IPS-18c (cell line): ENCODE results near the gene TRIM27.

Experiments
- H3K4me3 ChIP-seq: 2 replicates; pipeline ENCODE4 v1.7.0; 2013; ENCODE audit warnings: low read depth, mild to moderate bottlenecking, low read length, moderate library complexity; ENCODE audit not compliant: insufficient read depth
- H3K9me3 ChIP-seq: one replicate; pipeline ENCODE4 v1.6.1; 2013; ENCODE audit warnings: mild to moderate bottlenecking, low read length, moderate library complexity; ENCODE audit not compliant: control insufficient read depth, insufficient read depth

Gene TRIM27

DNA sequence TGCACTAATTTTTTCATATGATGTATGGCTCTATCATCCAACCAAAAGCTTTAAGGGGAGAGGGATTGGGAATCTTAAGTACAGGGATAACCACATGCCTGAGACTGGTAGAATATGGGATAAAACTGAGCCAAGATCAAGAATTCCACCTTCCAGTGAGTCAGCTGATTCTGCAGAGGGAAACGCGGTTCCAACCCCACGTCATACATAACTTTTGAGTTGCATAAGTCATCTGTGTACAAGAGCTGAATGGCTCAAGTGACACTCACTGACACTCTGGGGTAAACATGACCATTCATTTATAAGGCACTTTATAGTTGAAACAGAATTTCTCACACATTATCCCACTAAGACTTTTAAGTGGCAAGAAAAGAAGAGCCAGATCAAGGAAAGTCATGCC lies 16.4 kb downstream of the TRIM27 start:
- no peaks in the 10 kb centered on the region for H3K9me3 ChIP-seq

DNA sequence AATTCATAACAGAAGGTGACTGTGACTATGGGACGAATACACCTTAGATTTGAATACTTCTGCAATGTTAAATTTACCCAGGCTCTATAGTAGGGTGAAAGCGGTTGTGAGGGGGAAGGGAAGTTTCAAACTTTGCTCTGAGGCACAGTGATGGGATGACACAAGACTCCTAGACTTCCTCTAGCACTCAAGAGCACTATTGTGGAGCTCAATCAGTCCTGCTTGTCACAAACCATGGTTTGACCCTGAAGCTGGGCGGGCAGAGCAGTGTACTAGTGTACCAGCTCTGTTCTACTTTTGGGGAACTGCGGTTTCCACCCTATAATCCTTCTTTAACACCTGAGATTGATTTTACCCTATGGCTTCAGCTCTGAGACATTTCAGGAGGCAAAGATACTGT lies 17.1 kb downstream of the TRIM27 start:
- Histone ChIP-seq H3K9me3 (no peaks in the 10 kb centered on the region), H3K4me3 (no peak overlapping the region)

More for the DNA sequence above, 16.4 kb downstream of the TRIM27 start:
- no peak overlapping the region for H3K4me3 ChIP-seq

GRCh38 chr6:28903686-28904085 lies 20.1 kb downstream of the TRIM27 start:
- no peak overlapping the region for H3K4me3 ChIP-seq
- H3K9me3 ChIP-seq = no peaks in the 10 kb centered on the region

DNA sequence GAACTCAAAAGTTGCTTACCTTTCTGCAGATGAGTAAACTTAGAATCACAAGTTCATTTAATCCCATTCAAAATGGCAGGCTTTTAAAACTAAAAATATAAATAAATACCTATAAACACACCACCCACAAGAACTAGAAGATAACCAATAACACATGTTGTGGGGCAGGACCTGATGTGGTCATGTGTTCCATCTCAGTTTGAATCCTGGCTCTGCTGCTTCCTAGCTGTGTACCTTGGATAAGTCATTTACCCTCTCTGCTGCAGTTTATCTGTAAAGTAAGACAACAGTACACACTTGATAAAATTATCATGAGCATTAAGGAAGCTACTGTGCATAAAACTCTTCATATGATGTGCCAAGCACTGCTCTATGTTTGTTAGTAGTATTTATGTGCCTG lies 22.0 kb downstream of the TRIM27 start:
- no peak overlapping the region for H3K4me3 ChIP-seq
- no peaks in the 10 kb centered on the region for H3K9me3 ChIP-seq

DNA sequence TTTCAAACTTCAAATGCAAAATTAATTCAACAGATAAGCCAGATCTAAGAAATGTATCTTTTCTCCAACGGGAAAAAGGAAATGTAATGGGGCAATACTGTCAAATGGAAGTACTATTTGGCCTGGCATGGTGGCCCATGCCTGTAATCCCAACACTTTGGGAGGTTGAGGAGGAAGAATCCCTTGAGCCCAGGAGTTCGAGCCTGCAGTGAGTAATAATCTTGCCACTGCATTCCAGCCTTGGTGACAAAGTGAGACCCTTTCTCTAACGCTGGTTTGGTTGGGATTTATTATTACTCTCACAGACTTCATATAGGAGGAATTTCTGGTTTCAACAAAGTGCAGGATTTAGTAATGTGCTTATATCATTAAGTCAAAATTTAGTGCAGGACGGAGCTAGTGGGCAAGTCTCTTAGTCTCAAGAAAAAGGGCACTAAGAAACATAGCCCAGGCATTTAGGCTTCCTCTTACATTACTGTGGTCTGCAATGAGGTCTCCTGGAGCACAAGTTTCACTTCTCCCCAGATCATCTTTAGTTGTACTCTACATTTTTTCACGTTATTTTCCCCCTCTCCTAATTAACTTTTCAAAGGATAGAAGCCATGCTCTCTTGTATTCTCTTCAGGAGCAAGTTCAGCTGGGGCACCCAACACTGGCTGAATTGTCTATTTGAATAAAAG lies 23.1 kb downstream of the TRIM27 start:
- no peaks in the 10 kb centered on the region for H3K9me3 ChIP-seq
- no peak overlapping the region for H3K4me3 ChIP-seq

GRCh38 chr6:28898710-28898965 lies 25.1 kb downstream of the TRIM27 start:
- H3K9me3 ChIP-seq = no peaks in the 10 kb centered on the region
- H3K4me3 ChIP-seq = no peak overlapping the region

DNA sequence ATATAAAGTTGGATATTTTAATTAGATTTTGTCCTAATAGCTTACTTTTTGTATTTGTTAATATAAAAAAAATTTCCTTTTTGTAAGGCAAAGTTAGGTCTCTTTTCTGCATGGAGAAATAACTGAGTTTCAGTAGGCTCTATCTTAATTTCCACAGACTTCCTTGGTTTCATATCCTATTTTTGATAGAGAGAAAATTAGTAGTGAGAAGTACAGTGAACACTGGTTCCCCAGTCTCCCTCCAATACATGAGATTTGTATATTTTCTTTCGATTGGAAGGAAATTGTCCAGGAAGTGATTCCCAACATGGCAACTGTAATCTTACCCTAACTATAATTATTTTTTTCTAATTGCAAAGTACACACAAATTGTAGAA lies 26.4 kb downstream of the TRIM27 start:
- no peaks in the 10 kb centered on the region for H3K9me3 ChIP-seq
- peak overlapping the region; percentile 81; the same call in 1 of the 2 replicates for H3K4me3 ChIP-seq

- Histone ChIP-seq H3K9me3 (no peaks in the 10 kb centered on the region), H3K4me3 (peak overlapping the region; percentile 81)
These were observed 27.0 kb downstream of the TRIM27 start for GRCh38 chr6:28896505-28897368.

GRCh38 chr6:28895131-28895812 lies 28.5 kb downstream of the TRIM27 start:
- no peaks in the 10 kb centered on the region for H3K9me3 ChIP-seq
- H3K4me3 ChIP-seq = peak overlapping the region; percentile 81; the same call in 1 of the 2 replicates

DNA sequence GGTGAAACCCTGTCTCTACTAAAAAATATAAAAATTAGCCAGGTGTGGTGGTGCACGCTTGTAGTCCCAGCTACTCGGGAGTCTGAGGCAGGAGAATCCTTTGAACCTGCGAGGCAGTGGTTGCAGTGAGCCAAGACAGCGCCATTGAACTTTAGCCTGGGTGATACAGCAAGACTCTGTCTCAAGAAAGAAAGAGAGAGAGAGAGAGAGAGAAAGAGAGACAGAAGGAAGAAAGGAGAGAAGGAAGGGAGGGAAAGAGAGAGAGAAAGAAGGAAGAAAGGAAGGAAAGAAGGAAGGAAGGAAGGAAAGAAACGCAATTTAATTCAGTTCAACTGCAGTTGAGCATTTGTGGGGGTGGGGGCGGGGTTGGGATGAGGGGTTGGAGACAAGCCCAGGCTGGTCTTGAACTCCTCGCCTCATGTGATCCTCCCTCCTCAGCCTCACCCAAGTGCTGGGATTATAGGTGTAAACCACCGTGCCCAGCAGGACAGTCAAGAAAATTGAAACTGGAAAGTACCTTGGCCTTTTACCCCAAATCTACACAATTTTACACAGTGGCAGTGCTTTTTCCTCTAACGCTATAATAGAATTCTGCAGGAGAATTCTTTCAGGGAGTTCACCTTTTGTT lies 30.5 kb downstream of the TRIM27 start:
- no peaks in the 10 kb centered on the region for H3K9me3 ChIP-seq
- H3K4me3 ChIP-seq = no peak overlapping the region

DNA sequence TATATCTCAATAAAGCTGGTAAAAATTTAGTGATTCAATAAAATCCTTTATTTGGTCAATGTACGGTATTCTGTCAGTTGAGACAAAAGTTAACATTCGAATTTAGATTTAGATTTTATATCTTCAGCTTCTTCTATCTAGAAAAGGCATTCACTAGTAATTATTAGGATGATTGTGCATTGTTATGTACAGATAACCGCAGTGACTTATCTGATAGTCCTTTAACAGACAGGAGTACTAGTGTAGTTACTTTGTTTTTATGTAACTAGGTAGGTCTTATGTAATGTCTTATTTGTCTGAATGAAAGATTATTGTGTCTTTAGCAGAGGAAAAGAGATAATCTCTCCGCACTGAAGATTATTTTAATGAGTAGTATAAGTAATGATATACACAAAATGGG lies 31.3 kb downstream of the TRIM27 start:
- no peak overlapping the region for H3K4me3 ChIP-seq
- no peaks in the 10 kb centered on the region for H3K9me3 ChIP-seq

DNA sequence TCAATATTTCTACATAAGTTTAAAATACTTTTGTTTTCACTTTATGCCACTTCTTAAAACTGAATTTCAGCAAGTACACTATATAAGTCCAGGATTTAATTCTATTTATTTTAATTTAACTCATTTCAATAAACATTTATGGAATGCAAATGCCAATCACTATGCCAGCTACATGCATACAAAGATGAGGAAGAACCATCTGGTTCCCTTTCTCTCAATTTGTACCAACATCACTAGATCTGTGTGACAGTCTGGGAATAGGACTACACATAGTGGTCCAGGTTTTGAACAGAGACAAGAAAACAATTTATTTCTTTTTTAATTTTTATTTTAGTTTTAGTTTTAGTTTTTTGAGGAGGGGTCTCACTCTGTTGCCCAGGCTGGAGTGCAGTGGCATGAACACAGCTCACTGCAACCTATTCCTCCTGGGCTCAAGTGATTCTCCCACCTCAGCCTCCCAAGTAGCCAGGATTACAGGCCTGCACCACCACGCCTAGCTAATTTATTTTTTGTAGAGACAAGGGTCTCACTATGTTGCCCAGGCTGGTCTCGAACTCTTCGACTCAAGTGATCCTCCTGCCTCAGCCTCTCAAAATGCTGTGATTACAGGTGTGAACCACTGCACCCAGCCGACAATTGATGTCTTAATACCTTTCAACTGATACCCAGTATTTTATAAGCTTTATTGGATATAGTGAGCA lies 35.8 kb downstream of the TRIM27 start:
- H3K4me3 ChIP-seq = no peak overlapping the region
- H3K9me3 ChIP-seq = no peaks in the 10 kb centered on the region

DNA sequence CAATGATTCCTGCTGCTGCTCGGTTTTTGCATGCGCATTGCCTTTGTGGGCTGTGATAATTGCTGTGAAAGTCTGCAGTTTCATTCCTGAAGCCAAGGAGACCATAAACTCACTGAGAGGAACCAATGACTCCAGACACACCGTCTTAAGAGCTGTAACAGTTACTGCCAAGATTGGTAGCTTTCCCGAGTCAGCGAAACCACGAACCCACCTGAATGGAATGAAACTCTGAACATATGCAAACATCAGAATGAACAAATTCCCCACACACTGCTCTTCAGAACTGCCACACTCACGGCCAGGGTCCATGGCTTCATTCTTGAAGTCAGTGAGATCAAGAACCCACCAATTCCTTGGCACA lies 37.7 kb downstream of the TRIM27 start:
- Histone ChIP-seq H3K4me3 (no peak overlapping the region), H3K9me3 (no peaks in the 10 kb centered on the region)

GRCh38 chr6:28884423-28885131 lies 39.2 kb downstream of the TRIM27 start:
- Histone ChIP-seq H3K9me3 (no peaks in the 10 kb centered on the region), H3K4me3 (no peak overlapping the region)

DNA sequence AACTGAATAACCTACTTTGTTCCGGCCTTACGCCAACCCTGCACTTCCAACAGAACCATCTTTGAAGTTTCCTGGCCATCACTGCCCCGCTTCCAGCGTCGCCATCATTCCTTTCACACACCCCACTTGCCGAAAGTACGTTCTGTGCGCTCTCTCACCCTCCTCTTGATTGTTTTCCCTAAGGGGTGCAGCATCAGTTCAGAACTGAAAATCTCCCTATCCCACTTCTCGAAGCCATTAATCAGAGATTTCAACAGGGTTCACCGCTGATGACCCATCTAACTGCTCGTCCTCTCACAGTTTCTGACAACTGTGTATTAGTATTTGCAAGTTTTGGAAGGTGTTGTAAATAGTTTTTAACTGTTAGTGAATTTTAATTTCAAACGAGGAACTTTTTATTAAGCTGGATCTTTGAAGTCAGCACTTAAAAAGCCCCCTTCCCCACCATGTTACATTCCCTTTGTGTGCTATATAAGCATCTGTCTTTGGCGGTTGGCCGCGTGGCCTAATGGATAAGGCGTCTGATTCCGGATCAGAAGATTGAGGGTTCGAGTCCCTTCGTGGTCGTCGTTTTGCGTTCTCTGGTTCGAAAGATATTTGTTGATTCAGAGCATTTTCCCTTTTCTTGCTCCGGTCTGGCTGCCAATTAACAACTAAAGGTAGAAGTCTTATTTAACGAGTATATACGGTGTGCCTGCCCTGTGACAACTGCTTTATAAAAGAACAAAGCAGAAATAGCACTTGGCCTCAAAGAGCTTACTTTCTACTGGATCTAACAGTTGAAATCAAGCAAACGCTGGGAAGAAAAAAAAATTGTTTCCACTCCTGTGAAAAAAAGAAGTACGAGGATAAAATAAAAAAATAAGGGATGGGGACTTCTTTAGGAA lies 42.6 kb downstream of the TRIM27 start:
- Histone ChIP-seq H3K9me3 (peaks cover 2% of the 10 kb centered on the region), H3K4me3 (peak overlapping the region; percentile 79)

DNA sequence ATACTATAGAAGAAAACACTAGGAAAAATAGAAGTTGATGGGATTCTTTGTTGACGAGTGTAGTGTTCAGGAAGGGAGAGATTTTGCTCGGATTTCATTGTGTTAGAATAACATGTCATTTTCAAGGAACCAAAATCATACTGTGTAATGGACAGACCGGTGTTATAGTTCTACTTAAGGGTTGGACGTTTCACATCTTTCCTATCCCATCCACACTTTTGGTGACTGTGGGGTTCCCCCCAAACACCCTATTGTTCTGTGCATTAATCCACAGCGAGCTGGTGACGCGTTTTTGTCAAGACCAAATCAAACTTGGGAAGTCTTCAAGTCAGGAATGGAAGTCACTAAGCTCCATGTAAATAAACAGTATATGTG lies 43.3 kb downstream of the TRIM27 start:
- Histone ChIP-seq H3K9me3 (peaks cover 2% of the 10 kb centered on the region), H3K4me3 (peak overlapping the region; percentile 79)
